ENCODE measurements around the gene COL24A1.

GRCh38 chr1:85799737-85800136 is 356.8 kb downstream of the COL24A1 start:
- TF ChIP-seq EZH2 (IDR thresholded peaks at IDR 0.05; ENCODE audit: insufficient read depth, poor library complexity, severe bottlenecking): no peak
- TF ChIP-seq EZH2phosphoT487 (IDR thresholded peaks at IDR 0.05; ENCODE audit: insufficient read depth, low read depth): no peak
